ENCODE measurements around the gene SIGLEC12.
"Not testable (repeated sequence)": the region's sequence is repeated elsewhere in the genome, so short reads cannot be mapped to it uniquely, and the experiment has no call there.

SIGLEC12 gene

DNA sequence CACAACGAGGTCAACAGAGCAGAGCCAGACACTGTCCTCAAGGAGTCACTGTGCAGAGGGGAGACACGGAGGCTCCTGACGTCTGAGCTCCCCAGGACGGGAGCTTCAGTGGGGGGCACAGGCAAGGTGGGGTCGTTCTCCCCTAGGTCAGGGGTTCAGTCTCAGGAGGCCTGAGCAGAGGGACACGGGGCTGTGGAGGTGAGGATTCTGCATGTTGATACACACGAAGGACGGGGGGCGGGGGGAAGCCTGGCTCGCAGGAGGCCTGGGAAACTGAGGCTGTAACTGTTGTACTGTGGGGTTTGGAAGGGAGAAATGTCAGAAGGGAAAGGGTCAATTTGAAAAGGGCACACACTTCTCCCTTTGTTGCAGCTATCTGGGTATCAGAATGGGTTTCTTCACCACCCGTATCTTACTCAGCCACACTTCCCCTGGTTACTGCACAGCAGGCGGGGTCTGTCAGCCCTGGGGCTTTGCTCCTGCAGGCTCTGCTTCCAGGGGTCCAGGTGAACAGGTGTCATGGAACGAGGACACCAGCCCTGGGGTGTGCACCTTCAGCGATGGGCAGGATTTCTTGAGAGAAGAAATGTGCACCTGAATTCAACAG, 42.6 kb downstream of the SIGLEC12 start:
- DNase-seq (ENCODE audit: low read depth, low spot score): no peak

DNA sequence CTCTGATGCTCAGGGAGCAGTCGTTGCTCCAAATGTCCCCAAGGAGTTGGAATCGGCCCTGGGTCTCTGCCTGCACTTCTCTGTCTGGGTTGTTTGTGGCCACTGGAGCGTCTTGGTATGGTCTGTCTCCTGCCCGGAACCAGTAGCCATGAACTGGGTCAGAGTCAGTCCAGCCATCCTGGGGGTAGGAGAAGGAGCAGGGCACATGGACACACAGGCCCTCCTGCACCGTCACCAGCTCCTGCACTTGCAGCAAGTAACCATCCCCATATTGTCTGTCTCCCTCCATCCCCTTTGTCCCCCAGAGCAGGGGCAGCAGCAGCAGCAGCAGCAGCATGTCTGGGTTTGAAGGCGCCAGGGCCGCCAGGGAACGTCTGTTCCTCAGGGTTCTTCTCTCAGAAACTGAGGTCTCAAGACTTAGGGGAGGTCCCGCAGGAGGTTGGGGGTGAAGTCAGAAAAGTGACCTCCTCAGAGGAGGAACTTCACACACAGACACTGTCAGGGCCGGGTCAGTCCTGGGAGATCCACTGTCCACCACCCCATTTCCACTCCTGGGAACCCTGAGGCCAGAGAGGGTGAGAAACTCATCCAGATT, 43.5 kb downstream of the SIGLEC12 start, which contains the start of gene SIGLEC8:
Gene SIGLEC8, minus strand, starts transcription at position 404 of the 595 bp plus-strand sequence. Its CDS starts 67 bp downstream, at position 337.
- no peak for DNase-seq (ENCODE audit: low read depth, low spot score)

DNA sequence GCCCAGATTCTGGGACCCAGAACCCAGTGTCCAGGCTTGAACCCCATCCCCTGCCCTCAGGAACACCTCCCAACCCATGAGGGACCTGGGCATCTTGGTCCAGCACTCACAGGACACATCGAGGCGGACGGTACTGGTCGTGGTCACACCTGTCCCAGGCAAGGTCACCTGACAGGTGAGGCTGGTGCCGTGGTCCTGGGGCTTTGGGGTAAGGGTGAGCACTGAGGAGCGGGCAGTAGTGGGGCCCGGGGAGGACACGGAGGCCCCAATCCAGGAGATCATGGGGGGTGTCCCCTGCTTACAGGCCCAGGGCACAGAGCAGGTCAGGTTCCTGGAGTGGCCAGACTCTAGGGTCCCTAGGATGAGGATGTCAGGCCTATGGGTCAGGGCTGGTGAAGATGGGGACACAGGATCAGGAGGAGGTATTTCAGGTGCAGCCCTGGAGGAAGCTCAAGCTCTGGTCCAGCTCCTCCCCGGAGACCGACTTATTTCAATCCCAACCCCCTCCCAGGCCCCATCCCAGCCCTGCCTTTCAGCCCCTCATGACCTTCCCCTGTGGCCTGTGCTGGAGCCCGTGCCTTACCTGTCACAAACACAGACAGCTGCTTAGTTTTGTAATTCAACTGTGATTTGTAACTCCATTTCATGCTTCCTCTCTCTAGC, 44.1 kb downstream of the SIGLEC12 start:
- DNase-seq (ENCODE audit: low read depth, low spot score): no peak

DNA sequence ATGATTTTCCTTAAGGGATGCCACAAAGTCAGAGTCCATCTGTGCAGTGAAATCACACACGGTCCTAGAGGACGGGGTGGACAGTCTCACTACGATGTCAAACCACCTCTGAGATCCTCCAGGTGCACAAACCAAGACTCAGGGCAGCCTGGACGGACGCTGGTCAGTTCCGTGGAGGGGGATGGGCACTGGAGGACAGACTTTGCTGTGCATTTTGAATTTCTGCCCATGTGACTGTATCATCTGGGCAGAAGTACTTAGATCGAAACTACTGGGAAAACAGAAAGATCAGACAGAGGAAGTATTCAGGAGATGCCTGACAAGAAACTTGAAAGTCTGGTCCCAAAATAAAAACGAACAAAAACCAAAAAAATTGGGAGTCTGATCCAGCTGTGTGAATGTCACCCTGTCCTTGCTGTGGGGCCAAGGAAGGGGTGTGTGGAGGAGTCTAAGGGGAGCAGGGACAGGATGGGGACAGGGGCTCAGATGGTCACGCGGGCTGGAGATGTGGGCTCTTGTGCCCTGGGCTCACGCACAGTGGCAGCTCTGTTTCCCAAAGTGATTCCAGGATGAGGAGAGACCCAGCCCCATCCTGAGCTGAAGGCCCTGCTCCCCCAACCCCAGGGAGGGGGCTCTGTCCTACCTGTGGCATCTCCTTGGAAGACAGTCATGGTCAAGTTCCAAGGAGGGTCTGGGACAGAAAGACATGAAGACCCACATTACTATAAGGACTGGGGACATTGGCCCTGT, 44.9 kb downstream of the SIGLEC12 start:
- DNase-seq (ENCODE audit: low read depth, low spot score): no peak

DNA sequence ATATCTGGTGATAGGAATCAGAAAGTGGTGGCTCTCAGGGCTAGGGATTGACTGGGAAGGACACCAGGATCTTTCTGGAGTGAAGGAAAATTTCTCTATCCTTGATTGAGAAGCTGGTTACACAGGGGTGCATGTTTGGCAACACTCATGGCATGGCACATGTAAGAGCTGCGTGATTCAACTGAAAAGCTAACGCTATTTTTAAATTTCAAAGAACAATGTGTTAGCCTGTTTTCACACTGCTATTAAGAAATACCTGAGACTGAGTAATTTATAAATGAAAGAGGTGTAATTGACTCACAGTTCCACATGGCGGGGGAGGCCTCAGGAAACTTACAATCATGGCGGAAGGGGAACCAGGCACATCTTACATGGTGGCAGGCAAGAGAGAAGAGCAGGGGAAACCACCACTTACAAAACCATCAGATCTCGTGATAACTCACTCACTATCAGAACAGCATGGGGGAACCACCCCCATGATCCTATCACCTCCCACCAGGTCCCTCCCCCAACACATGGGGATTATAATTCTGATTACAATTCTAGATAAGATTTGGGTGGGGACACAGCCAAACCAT, 50.8 kb downstream of the SIGLEC12 start:
- DNase-seq (ENCODE audit: low read depth, low spot score): no peak

DNA sequence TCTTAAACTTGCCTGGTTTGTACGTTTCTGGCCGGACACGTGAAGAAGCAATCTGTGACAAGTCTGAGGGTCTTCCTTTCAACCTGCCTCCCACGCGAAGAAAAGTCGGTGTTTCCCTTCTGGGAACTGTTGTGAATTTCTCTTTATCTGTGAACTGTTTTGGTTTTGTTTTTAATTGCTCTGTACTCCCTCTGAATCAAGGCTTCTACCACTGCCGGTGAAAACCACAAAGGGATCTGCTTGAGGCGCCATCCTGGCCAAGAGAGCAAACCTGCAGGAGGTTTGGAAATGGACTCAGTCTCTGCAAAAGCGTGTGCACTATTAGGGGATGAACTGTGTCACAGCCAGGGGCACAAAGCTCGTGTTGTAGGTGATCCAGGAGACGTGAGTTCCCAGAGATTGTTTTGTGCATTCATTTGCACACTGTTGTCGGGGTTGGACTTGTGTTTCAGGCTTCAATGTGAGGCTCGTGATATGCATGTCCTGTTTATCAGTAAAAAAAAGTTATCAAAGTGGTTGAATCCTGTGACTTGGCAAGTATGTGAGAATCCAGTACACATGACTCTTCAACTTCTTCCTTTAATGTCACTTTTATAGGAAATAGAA, 53.1 kb downstream of the SIGLEC12 start:
- DNase-seq (ENCODE audit: low read depth, low spot score): no peak

DNA sequence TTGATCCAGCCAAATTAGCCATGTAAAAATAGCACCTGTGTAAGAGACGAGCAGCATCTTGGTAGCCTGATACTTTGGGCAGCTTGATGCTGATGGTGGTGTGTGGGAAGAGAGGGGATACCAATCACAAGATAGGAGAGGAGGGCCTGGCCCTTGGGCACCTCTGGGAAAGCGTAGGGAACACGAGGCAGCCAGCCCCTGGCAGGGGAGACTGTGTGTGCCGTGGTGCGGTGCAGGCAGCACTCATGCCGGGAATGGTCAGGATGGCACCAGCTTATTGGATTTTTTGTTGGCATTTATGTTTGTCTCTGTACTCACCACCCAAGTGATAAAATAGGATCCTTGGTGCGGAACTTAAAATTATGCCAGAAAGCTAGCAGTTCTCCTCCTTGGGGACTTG, 53.6 kb downstream of the SIGLEC12 start:
- no peak for DNase-seq (ENCODE audit: low read depth, low spot score)

DNA sequence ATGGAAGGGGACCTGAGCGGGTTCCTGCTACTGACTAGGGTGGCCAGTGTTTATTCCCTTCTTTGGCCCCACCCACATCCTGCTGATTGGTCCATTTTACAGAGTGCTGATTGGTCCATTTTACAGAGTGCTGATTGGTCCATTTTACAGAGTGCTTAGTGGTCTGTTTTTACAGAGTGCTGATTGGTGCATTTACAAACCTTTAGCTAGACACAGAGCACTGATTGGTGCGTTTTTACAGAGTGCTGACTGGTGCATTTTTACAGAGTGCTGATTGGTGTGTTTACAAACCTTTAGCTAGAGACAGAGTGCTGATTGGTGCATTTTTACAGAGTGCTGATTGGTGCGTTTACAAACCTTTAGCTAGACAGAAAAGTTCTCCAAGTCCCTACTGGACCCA, 54.1 kb downstream of the SIGLEC12 start:
- DNase-seq (ENCODE audit: low read depth, low spot score): not testable (repeated sequence)

DNA sequence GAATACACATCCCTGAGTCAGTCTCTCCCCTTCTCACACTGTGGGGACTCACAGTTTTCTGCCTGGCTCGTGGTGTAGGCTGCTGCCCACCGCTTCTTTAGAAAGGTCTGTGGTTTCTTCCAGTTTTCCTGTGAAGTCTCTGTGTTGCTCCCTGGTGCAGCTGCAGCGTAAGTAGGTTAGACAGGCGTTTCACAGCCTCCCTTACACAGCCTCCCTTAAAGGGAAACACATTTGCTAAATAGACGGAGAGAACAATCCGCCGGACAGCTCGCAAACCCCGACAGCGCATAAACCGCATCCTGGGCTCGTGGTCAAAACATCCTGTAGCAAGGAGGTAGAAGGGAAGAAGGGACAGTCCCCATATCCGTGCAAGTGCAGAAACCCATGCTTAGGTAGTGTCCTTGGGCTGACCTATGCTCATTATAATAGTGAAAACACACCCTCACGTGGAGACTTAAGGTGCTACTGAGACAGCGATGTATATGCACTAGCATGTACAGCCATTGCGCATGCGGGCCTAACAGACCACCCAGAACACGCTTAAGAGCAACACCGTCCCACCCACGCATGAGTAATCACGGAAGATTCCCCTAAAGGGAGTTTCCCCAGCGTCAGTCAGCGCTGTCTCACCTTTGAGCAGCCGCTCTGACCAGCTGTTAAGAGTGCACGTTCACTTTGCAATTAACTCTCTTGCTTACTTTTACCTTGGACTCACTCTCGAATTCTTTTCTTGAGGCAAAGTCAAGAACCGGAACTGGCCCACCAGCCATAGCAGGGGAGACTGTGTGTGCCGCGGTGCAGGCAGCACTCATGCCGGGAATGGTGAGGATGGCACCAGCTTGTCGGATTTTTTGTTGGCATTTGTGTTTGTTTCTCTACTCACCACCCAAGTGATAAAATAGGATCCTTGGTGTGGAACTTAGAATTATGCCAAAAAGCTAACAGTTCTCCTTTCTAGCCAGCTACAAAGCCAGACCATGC, 59.9 kb downstream of the SIGLEC12 start:
- no peak for DNase-seq (ENCODE audit: low read depth, low spot score)

All from smooth muscle cell of the brain vasculature (primary cell).